ENCODE results near the gene PRELID2.
"Not testable (repeated sequence)": the region's sequence is repeated elsewhere in the genome, so short reads cannot be mapped to it uniquely, and the experiment has no call there.

The PRELID2 gene

DNA sequence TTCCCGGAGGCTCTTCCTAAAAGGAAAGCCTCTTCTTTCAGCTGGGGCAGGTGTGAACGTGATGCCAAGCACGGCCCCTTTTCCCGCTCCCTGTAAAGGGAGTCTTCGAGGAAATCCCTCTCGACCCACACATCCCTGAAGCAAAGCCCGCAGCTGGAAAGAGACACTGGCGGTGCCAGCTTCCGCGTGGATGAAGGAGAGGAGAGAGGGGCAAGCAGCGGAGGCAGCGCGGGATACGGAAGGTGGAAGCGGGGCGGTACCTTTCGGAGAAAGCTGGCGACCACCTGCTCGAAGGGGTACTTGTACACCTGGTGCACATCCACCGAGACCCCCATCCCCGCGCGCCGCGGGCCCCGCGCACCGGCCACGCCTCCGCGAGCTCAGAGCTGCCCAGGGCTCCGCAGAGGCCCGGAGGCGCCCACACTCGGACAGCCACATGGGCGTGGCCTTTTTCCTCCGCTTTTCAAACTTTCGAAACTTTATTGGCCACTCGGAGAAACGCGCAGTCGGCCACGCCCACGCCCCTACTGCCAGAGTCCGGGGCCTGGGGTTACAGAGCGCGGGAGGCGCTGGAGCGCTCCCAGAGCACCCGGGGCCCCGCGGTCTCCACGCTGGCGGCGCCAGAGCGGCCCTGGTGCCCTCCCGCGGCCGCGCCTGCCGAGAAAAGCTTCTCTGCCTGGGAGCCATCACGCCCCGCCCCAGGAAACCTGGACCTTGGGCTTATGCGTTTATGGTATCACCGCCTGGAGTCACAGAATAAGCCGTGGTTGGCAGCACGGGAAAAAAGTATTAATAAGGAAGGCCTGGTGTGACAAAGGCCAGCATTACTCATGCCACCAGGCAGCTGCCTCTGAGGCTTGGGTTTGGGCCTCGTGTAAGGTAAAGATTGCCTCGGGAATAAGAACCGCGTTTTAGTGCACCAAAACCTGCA is at the start of gene PRELID2:
Gene PRELID2 (minus strand): TSS at position 426 of the 931 bp plus-strand sequence. CDS start 91 bp downstream, at position 335.
- DNase-seq (ENCODE audit: low spot score): peak; percentile 90

DNA sequence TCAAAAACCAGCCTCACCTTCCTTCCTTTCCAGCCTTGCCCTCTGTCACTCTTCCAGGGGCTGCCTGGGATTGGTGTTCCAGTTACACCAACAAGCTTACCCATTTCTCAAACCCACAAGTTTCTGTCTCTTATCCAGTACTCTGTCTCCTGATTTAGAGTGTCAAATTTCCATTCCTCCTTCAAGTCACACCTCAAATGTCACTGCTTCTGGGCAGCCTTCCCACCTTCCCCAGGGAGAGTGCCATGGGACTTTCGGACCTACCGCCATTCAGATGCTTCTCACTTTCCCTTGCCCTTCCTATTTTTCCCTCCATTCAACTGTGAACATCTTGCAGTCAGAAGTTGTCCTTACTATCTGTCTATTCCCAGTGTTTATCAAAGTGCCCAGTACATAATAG is 39.6 kb upstream of the PRELID2 start:
- DNase-seq (ENCODE audit: low spot score): no peak

- DNase-seq (ENCODE audit: low spot score): no peak
Observed at GRCh38 chr5:145872914-145873313, 37.8 kb upstream of the PRELID2 start, which contains the start of gene GRXCR2. GRXCR2 (minus strand) TSS chr5:145873014; CDS start chr5:145872968, 46 bp downstream.

- no peak for DNase-seq (ENCODE audit: low spot score)
Observed at GRCh38 chr5:145872486-145872885, 37.3 kb upstream of the PRELID2 start.

- DNase-seq (ENCODE audit: low spot score): no peak
Observed at GRCh38 chr5:145869753-145870152, 34.6 kb upstream of the PRELID2 start.

DNA sequence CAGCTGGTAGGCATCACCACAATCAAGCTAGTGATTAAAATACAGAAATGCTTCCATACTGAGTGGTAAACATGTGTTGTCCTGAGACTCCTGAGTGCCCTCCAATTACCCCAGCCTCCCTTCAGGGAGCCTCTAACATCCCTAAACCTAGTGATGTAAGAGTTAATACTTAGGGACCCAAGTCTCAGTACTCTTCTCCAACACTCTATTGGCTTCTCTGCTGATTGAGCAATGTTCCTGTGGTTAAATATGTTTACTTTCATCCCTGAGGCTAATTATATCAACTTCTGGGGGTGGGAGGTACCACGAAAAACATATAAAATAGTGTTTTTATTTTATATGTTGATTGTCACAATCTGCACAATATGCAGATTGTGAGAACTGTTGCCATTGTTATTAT is 32.7 kb upstream of the PRELID2 start:
- DNase-seq (ENCODE audit: low spot score): no peak

- not testable (repeated sequence) for DNase-seq (ENCODE audit: low spot score)
Observed at GRCh38 chr5:145864432-145864831, 29.3 kb upstream of the PRELID2 start.

DNA sequence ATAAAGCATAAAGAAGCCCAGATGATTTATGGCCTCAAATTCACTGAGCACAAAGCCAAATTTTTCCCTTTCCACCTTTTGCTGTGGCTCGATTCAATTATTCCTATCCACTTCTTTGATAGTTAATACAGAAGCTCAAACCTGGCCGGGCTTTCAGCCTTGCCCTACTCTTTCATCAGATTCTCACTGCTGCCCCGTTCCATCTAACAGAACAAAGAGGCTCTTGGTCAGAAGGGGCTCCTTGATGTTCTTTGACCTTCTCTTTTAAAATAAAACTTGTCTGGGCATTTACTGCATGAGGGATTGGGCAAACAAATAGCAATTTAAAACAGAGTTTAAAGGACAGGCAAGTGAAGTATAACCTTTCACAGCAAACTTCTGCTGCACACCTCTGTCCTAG is 27.9 kb upstream of the PRELID2 start:
- no peak for DNase-seq (ENCODE audit: low spot score)

GRCh38 chr5:145859897-145860296 is 24.8 kb upstream of the PRELID2 start:
- DNase-seq (ENCODE audit: low spot score): no peak

DNA sequence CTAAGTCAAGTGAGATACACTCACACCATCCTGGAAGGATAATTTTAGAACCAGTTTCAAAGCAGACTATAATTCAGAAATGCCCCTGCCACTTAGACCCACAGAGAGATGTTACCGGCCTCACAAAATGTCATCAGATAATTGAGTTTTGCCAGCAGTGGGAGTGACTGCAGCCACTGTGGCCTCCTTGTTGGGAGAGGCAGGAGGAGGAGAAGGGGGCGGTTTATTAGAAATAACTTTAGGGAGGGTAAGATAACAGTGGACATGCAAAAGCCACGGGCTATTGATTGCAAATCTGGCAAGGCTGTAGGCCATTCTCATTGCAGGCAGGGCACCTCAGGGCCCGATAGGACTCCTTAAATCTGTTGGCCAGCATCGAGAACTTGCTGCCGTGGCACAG is 24.3 kb upstream of the PRELID2 start:
- DNase-seq (ENCODE audit: low spot score): no peak

- DNase-seq (ENCODE audit: low spot score): no peak
Observed at GRCh38 chr5:145858959-145859358, 23.8 kb upstream of the PRELID2 start.

GRCh38 chr5:145856285-145856818 is 21.2 kb upstream of the PRELID2 start:
- DNase-seq (ENCODE audit: low spot score): peak; percentile 31

DNA sequence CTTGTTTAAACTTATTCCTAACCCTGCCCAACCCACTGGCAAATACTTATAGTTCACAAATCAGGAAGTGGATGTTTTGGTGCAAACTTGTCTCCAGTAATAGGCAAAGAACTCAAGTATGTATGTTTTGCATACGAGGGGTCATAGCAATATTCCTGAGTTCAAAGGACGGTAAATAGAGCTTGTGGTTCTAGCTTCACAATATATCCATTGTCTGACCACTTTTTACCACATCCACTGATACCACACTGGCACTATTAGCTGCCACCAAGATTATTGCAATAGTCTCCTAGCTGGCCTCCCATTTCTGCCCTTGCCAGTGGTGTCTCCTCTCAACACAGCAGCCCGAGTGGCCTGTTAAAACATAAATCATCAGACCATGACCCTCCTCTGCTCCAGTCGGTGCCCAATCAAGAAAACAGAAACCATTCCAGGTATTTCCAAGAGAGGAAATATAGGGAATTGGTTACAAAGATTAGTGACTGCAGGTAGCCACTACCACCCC is 20.7 kb upstream of the PRELID2 start:
- DNase-seq (ENCODE audit: low spot score): no peak

DNA sequence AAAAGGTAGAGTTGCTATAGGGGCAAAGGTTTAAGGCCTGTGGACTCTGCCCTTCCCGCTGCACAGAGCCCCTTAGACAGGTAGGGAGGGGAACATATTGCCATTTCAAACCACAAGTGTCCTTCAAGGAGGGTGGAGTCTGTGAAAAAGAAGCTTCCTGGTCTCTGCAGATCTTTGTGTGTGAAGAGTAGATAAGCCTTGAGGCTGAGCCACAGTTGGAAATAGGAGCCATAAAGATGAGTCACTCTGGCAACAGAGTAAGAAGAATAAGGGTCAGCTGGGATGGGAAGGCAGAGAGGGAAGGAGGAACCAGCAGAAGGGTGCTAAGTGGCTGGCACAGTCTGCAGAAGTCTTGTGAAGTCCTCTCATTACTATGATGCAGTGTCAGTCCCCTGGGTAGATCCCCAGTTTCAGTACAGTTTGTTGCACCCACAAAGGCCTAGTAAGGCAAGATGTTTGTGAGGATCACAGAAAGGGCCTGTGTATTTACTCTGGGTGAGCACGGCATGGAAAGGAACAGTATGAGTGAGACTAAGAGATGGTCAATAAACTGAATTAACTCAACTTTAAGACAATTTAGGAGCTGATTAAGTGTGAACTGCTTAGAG is 19.6 kb upstream of the PRELID2 start:
- peak; percentile 36 for DNase-seq (ENCODE audit: low spot score)

DNA sequence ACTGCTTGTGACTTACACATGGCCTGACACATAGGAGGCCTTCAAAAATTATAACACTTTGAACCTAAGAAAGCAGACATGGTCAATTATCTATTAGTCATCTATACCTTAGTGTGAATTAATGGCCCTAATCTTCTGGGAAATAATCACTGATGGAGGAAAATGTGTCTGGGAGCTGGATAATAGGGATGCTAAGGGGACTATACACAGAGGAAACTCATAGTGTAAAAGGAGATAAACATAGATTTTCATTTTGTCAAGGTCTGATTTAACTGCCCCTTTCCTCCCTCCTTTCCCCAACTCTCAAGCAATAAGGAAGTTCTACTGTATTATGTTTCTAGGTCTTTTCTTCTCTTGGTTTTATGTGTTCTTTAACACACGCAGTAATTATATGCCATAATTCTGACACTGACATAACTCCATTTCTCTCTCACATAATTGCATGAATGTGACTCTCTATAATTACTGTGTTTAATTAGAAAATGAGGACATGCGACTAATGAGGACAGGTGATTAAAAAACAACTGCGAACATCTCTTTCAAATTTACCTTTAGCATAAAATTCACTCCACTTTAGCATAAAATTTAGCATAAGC is 18.7 kb upstream of the PRELID2 start:
- DNase-seq (ENCODE audit: low spot score): no peak

GRCh38 chr5:145852990-145853389 is 17.8 kb upstream of the PRELID2 start:
- DNase-seq (ENCODE audit: low spot score): no peak

DNA sequence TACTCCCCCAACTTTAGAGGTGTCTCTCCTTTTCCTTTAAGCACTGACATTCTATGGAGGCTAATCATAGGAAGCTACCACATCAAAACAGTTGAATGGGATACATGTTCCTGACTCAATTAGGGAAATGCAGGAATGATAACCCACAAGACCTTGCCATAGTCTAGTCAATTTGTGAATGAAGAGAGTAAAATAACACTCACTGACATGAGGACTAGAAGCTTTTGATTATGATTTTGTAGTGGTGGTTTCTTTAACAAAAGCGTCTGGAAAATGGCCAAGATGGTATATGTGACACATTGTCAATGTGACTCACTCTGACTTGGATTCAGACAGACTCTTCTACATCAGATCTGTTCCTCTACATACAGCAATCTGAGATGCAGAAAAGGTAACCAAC is 13.7 kb upstream of the PRELID2 start:
- no peak for DNase-seq (ENCODE audit: low spot score)

DNA sequence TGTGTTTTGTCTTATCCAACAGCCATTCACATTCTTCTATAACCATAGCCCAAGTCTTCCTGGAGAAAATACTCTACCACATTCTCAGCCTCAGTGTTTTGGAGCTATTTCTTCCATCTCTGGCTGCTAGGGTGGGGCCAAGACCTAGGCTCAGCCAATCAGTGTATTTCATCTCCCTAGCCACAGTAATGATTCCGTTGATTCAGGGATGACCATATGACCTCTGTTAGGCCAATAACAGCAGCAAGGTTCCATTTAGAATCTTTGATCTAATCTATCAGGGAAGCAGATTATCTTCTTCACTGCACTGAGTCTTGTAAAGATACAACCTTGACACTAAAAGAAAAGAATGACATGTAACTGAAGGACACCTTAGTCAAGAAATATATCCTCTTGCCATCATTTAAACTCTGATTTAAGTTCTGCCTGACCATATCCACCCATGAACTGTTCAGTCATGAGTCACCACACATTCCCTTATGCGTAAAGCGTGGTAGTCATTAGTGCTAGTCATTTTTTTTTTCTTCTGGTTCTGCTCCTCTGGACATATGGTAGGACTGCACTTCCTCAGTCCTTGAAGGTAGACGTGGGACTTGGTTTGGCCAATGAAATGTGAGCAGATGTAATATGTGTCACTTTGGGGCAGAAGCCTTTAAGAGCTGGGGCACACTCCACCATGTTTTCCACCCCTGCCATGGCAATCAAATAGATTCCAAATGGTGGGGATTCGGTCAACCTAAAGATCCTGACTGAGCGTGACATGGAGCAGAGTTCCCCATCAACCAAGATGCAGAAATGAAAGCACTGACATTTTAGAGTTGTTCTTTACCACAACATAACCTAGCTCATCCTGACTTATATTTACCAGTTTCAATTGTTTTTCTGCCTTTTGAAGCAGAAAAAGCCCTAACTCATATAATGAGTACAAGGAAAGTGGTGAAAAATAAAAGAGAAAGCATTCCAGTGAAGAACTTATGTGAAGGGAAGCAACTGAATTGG is 12.7 kb upstream of the PRELID2 start:
- DNase-seq (ENCODE audit: low spot score): peak; percentile 61

DNA sequence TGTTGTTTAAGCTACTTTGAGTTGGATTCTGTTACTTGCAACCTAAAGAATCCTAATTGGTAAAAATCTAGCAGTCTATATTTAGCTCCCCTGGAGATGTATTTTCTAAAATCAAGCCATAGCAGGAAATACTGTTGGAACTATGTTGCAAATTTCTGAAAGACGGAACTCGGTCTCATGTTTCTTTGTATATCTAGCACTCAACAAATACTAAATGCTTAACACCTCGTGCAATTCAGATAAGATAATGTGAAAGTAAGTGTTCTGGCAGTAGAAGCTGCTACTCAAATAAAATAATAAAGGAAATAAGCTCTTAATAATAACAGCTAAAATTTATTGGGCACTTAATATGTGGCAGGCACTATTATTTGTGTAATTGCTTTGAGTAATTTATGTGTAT is 10.9 kb upstream of the PRELID2 start:
- DNase-seq (ENCODE audit: low spot score): no peak

- DNase-seq (ENCODE audit: low spot score): no peak
Observed at GRCh38 chr5:145841299-145841698, 6.2 kb upstream of the PRELID2 start.

GRCh38 chr5:145840458-145841132 is 5.5 kb upstream of the PRELID2 start:
- DNase-seq (ENCODE audit: low spot score): no peak
